GM21786 (cell line): Measurements from ENCODE around the gene SPTLC2.
A peak's percentile ranks its signal among the peaks of the same experiment; 100 is the strongest.

Experiments used
- ATAC-seq: cut with Tn5 transposase; IDR thresholded peaks from one replicate; pipeline ENCODE4 v1.9.1; 2021; ENCODE audit not compliant: unreplicated experiment

Gene SPTLC2

GRCh38 chr14:77508249-77508648 is 108.2 kb downstream of the SPTLC2 start:
- ATAC-seq, result no peak

DNA sequence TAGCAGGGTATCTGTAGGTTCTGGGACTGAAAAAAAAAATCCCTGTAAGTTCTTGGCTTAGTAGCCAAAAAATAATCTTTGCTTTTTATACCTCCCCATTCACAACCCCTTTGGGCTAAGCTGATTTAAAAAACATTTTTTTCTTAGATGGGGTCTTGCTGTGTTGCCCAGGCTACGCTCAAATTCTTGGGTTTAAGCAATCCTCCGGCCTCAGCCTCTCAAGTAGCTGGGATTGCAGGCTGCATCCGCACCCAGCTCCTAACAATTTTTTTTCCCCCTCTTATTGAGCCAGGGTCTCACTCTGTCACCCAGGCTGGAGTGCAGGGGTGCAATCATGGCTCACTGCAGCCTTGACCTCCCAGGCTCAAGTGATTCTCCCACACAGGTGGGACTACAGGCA is 108.7 kb downstream of the SPTLC2 start:
- no peak for ATAC-seq

- no peak for ATAC-seq
Measured at GRCh38 chr14:77505031-77505430, 111.4 kb downstream of the SPTLC2 start.

DNA sequence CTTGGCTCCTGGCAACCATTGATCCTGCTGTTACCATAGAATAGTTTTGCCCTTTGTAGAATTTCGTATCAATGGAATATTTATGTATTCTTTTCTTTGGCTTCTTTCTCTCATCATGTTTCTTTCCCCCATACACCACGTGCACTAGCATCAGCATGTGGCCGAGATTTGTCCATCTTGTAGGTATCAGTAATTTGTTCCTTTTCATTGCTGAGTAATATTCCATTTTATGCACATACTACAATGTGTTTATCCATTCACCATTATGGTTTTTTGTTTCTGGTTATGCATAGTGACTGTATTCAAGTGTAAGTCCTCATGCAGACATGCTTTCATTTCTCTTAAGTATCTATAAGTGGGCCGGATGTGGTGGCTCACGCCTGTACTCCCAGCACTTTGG is 113.3 kb downstream of the SPTLC2 start:
- ATAC-seq, result no peak

DNA sequence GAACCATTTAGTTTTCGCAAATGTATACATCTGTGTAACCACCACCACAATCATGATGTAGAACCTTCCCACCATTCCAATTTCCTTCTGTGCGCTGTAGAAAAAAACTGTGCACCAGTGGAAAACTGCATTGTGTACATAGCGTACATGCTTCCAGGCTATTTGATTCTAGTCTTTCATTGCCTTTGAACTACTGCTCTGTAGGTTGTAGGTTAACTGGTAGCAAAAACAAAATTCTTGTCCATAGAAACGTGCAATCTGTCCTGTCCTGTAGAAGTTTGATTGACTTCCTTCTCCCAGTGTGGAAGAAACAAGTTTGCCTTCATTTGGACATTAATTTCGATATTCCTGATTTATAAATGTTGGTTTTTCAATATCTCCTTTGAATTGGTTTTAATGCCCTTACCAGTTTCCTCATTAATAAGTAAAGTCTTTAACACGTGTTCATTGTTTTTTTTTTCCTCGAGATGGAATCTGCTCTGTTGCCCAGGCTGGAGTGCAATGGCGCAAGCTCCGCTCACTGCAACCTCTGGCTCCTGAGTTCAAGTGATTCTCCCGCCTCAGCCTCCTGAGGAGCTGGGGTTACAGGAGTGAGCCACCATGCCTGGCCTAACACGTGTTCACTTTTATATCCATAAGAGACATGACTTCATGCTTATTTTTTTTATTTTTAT is 114.2 kb downstream of the SPTLC2 start:
- no peak for ATAC-seq

DNA sequence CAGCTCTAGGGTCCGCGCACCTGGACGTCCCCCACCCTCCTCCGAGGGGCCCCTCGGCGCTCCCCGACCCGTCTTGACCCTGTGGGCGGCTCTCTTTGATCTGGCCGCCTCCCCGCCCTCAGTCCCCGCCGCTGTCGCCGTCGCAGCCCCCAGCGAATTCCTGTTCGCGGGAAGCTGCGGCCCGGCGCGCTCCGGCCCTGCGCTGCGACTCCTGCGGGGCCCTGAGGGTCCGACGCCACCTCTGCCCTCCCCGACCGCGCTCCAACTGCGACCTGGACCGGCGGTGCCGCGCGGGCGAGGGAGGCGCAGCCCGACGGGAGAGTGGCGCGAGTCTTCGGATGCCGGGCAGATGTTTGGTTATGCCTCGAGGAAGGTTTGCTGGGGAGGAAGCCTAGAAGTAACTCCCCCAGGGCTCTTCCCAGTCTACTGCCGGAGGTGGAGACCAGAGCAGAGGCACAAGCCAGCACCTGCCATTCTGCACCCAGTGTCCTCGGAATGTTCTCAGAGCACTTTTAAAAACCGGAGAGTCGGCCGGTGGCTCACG is 117.4 kb downstream of the SPTLC2 start:
- peak; percentile 27 for ATAC-seq

GRCh38 chr14:77498120-77498979 is 118.1 kb downstream of the SPTLC2 start, which contains the start of gene ISM2:
Gene ISM2, minus strand, starts transcription at chr14:77498816. Its CDS starts 23 bp downstream, at chr14:77498793.
- ATAC-seq, result peak; percentile 42

GRCh38 chr14:77495334-77495733 is 121.1 kb downstream of the SPTLC2 start:
- no peak for ATAC-seq

DNA sequence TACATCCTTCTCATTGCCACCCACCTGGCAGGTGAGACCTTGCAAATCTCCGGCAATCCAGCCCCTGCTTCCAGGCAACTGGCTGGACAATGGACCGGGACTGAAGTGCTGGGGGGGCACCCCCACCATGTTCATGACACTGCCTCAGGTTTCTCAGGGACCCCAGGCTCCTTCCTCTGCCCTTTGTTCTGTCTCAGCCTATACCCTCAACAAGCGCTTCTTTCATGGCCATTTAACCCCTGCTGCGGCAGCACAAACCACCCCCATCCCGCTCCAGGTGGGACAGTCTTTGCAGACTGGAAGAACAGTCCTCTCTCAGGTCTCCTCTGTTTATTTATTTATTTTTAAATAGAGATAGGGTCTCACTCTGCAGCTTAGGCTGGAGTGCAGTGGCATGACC is 125.4 kb downstream of the SPTLC2 start:
- ATAC-seq, result no peak

GRCh38 chr14:77490347-77490986 is 126.0 kb downstream of the SPTLC2 start:
- no peak for ATAC-seq

- no peak for ATAC-seq
Measured at GRCh38 chr14:77489041-77489440, 127.4 kb downstream of the SPTLC2 start.

- no peak for ATAC-seq
Measured at GRCh38 chr14:77488558-77488957, 127.9 kb downstream of the SPTLC2 start.

GRCh38 chr14:77485901-77486678 is 130.3 kb downstream of the SPTLC2 start:
- no peak for ATAC-seq

GRCh38 chr14:77485256-77485655 is 131.2 kb downstream of the SPTLC2 start:
- no peak for ATAC-seq

- ATAC-seq, result no peak
Measured at GRCh38 chr14:77482422-77482821, 134.0 kb downstream of the SPTLC2 start.

DNA sequence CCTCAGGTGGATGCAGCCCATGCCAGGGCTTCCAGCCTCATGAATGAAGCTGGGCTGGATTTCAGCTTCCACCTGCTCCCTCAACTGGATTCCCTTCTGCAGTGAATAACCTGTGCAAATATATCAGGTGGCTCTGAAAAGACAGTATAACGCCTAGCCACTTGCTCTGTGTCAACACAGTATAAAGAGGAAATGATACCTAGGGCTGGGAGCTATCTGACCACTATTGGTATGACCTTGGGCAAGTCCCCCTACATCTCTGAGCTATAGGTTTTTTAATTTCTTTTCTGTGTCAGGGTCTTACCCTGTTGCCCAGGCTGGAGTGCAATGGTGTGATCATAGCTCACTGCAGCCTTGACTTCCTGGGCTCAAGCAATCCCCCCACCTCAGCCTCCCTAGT is 137.6 kb downstream of the SPTLC2 start:
- ATAC-seq, result peak; percentile 96

- ATAC-seq, result no peak
Measured at GRCh38 chr14:77478029-77478428, 138.4 kb downstream of the SPTLC2 start.

DNA sequence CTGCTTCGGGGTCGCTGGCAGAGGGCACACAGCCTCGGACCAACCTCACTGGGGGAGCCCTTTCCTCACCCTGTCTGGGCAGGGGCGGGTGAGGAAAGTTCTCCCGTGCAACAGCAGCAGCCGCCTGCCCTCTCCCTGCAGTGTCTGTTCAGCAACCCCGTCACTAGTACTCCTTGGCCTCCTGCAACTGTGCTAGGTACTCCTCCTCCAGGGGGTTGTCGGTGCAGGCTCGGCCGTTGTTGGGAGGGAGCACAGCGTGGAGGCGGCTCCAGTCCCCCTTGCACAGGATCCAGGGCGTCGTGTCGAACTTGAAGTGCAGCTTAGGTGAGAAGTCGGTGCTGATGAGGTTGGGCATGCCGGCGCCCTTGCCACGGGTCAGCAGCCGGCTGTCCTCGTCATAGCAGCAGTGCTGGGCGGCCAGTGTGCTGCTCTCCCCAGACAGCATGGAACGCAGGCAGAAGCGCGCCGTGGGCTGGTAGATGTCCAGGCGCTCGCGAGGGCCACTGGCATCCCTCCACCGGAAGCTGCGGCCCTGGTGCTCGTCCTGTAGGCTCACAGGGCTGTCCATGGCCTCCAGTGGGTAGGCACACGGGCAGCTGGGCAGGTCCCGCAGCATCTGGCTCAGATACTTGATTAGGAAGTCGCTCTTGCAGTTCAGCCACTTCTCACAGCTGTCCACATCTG is 140.9 kb downstream of the SPTLC2 start:
- no peak for ATAC-seq

- ATAC-seq, result no peak
Measured at GRCh38 chr14:77474479-77475177, 141.8 kb downstream of the SPTLC2 start.

- no peak for ATAC-seq
Measured at GRCh38 chr14:77473921-77474320, 142.5 kb downstream of the SPTLC2 start.
